GM13977 (cell line): Measurements from ENCODE around the gene IQCE.

ENCODE experiments used
- DNase-seq: peaks from one replicate; pipeline ENCODE4 v3.0.0; 2012; ENCODE audit warnings: low spot score
- CTCF ChIP-seq: IDR thresholded peaks from 2 replicates; pipeline ENCODE4 v1.5.1; 2012; ENCODE audit warnings: mild to moderate bottlenecking, control low read depth; ENCODE audit not compliant: insufficient read depth; ENCODE audit errors: extremely low read depth, missing control alignments
- in situ Hi-C: fragments of 300-500 bp; cut with MboI; formaldehyde crosslinking; loops from one replicate; pipeline ENCODE4 v1.12.0; 2022; ENCODE audit warnings: low sequenced_read_pairs, low pct_unique_long_range_greater_than_20kb, mixed read lengths, inconsistent platforms; ENCODE audit not compliant: unreplicated experiment

IQCE gene

GRCh38 chr7:2622869-2623697 is 64.3 kb downstream of the IQCE start:
- in situ Hi-C loops: no loop called here
- no peak for TF ChIP-seq CTCF
- no peak for DNase-seq

- DNase-seq: no peak
- in situ Hi-C loops: no loop called here
- TF ChIP-seq CTCF: no peak
Observed at GRCh38 chr7:2623698-2624014, 64.9 kb downstream of the IQCE start.

- in situ Hi-C loops: no loop called here
- DNase-seq: no peak
- TF ChIP-seq CTCF: no peak
Observed at GRCh38 chr7:2624293-2624886, 65.6 kb downstream of the IQCE start.

- DNase-seq: no peak
- TF ChIP-seq CTCF: no peak
- in situ Hi-C loops: no loop called here
Observed at GRCh38 chr7:2626498-2627117, 67.8 kb downstream of the IQCE start.

GRCh38 chr7:2627258-2628129 is 68.7 kb downstream of the IQCE start:
- DNase-seq: no peak

More at GRCh38 chr7:2627258-2628129, 68.7 kb downstream of the IQCE start:
- no peak for TF ChIP-seq CTCF
- in situ Hi-C loops: no loop called here
